H1 (cell line): ENCODE results near the gene FOXD2. TPM values are rescaled to one million over a fixed set of nuclear protein-coding genes. Genes with fewer than 3 reads are reported as not detected.
A peak's percentile ranks its signal among the peaks of the same experiment; 100 is the strongest.

Experiments used
- CTCF ChIA-PET: fragments of 300-600 bp; sonication (Branson Sonifier 250); formaldehyde crosslinking; loops from one replicate; lab custom pipeline; 2021; ENCODE audit not compliant: partially characterized antibody; lab: Charles Lee
- POLR2A ChIA-PET: fragments of 300-600 bp; sonication (Branson Sonifier 250); formaldehyde crosslinking; loops from one replicate; lab custom pipeline; 2021; ENCODE audit warnings: inconsistent platforms; ENCODE audit not compliant: partially characterized antibody; lab: Charles Lee
- DNase-seq, 2 experiments: peaks; one replicate each; pipeline versions ENCODE4 v3.0.0 to v3.0.0-alpha.2; 2010 to 2022; ENCODE audit warnings: low spot score in 2 of 2, low read depth in 1 of 2, mixed read lengths in 1 of 2
- FAIRE-seq: peaks from 2 replicates; lab custom pipeline; 2011; peaks lifted over from hg19 to GRCh38; lab: Jason Lieb, UNC
- H2AFZ ChIP-seq: 2 replicates; pipeline ENCODE4 v1.8.1; 2012; ENCODE audit warnings: low read length, inconsistent platforms
- H2AK5ac ChIP-seq: 2 replicates; pipeline ENCODE4 v1.6.1; 2013; ENCODE audit warnings: low read depth, low read length
- H2BK120ac ChIP-seq: replicated peaks from 2 replicates; pipeline ENCODE3; 2013; ENCODE audit warnings: low read depth, low read length, inconsistent platforms
- H2BK12ac ChIP-seq: 2 replicates; pipeline ENCODE4 v1.6.1; 2013; ENCODE audit warnings: low read depth, low read length
- H2BK15ac ChIP-seq: 2 replicates; pipeline ENCODE4 v1.6.1; 2013; ENCODE audit warnings: low read length
- H2BK20ac ChIP-seq: 2 replicates; pipeline ENCODE4 v1.6.1; 2013; ENCODE audit warnings: low read length
- H2BK5ac ChIP-seq: 2 replicates; pipeline ENCODE4 v1.6.1; 2013; ENCODE audit warnings: low read depth, low read length
- H3K14ac ChIP-seq: 2 replicates; pipeline ENCODE4 v1.6.1; 2013; ENCODE audit warnings: inconsistent platforms; ENCODE audit not compliant: insufficient read length
- H3K18ac ChIP-seq: 2 replicates; pipeline ENCODE4 v1.6.1; 2013; ENCODE audit warnings: low read length; ENCODE audit errors: extremely low read depth
- H3K23ac ChIP-seq: 2 replicates; pipeline ENCODE4 v1.6.1; 2013; ENCODE audit warnings: inconsistent platforms; ENCODE audit not compliant: insufficient read length
- H3K23me2 ChIP-seq: 2 replicates; pipeline ENCODE4 v1.6.1; 2013; ENCODE audit warnings: low read depth, low read length
- H3K27ac ChIP-seq: 2 replicates; pipeline ENCODE4 v1.6.1; 2011; ENCODE audit warnings: low read depth, low read length, inconsistent platforms
- H3K27me3 ChIP-seq, 4 experiments: replicated peaks in 1 of 4; 1 replicate in 1 of 4; 2 replicates in 3 of 4; pipeline versions ENCODE4 v1.6.1 to v1.8.1; 2011 to 2013; ENCODE audit warnings: low read length in 3 of 4, mild to moderate bottlenecking in 3 of 4, inconsistent platforms in 2 of 4, mixed read lengths in 2 of 4, moderate library complexity in 1 of 4; ENCODE audit not compliant: control insufficient read depth in 3 of 4, insufficient read depth in 3 of 4; ENCODE audit errors: extremely low read depth in 1 of 4
- H3K36me3 ChIP-seq, 4 experiments: 2 replicates each; pipeline versions ENCODE4 v1.6.1 to v1.8.1; 2011 to 2013; ENCODE audit warnings: mild to moderate bottlenecking in 4 of 4, low read length in 3 of 4, moderate library complexity in 2 of 4, control low read depth in 1 of 4, inconsistent platforms in 1 of 4; ENCODE audit not compliant: insufficient read depth in 4 of 4, control insufficient read depth in 2 of 4
- H3K4ac ChIP-seq: replicated peaks from 2 replicates; pipeline ENCODE3; 2013; ENCODE audit warnings: low read length, low read depth, mixed read lengths, inconsistent platforms; ENCODE audit not compliant: insufficient read length
- H3K4me1 ChIP-seq, 4 experiments: replicated peaks in 1 of 4; 1 replicate in 1 of 4; 2 replicates in 3 of 4; pipeline versions ENCODE4 v1.6.1 to v1.8.1; 2011 to 2013; ENCODE audit warnings: low read length in 3 of 4, inconsistent platforms in 2 of 4, mixed read lengths in 1 of 4; ENCODE audit not compliant: insufficient read depth in 4 of 4, control insufficient read depth in 3 of 4
- H3K4me2 ChIP-seq, 2 experiments: 2 replicates each; pipeline versions ENCODE4 v1.6.1 to v1.8.1; 2011 to 2013; ENCODE audit warnings: low read depth in 2 of 2, low read length in 2 of 2, control low read depth in 1 of 2, inconsistent platforms in 1 of 2, mild to moderate bottlenecking in 1 of 2; ENCODE audit not compliant: insufficient read depth in 1 of 2
- H3K4me3 ChIP-seq, 4 experiments: fragments of 200-600, 300-600 bp in 1 of 4; sonication (generic), shearing (Covaris generic), sonication (Bioruptor Twin) in 1 of 4; 2 replicates each; pipeline versions ENCODE4 v1.5.1 to v1.8.1; 2011 to 2016; ENCODE audit warnings: low read length in 4 of 4, low read depth in 3 of 4, control low read depth in 2 of 4, inconsistent platforms in 2 of 4, mild to moderate bottlenecking in 2 of 4, mixed read lengths in 1 of 4, moderate library complexity in 1 of 4; ENCODE audit not compliant: insufficient read depth in 2 of 4; ENCODE audit errors: extremely low read depth in 1 of 4
- H3K56ac ChIP-seq: replicated peaks from 2 replicates; pipeline ENCODE3; 2013; ENCODE audit warnings: low read depth, mild to moderate bottlenecking, mixed read lengths, low read length, inconsistent platforms; ENCODE audit not compliant: insufficient read length
- H3K79me1 ChIP-seq: 2 replicates; pipeline ENCODE4 v1.6.1; 2013; ENCODE audit warnings: low read depth, low read length, control low read depth
- H3K79me2 ChIP-seq, 2 experiments: 2 replicates each; pipeline versions ENCODE4 v1.6.1 to v1.8.1; 2012 to 2013; ENCODE audit warnings: low read length in 2 of 2, mild to moderate bottlenecking in 2 of 2, inconsistent platforms in 1 of 2; ENCODE audit not compliant: insufficient read depth in 2 of 2, control insufficient read depth in 1 of 2
- H3K9ac ChIP-seq, 4 experiments: replicated peaks in 1 of 4; 1 replicate in 1 of 4; 2 replicates in 3 of 4; pipeline versions ENCODE4 v1.6.1 to v1.8.1; 2011 to 2013; ENCODE audit warnings: low read depth in 3 of 4, low read length in 3 of 4, control low read depth in 2 of 4, mild to moderate bottlenecking in 2 of 4, moderate library complexity in 2 of 4, inconsistent platforms in 1 of 4; ENCODE audit errors: extremely low read depth in 1 of 4
- H3K9me3 ChIP-seq, 2 experiments: 2 replicates each; pipeline versions ENCODE4 v1.6.1 to v1.8.1; 2012 to 2013; ENCODE audit warnings: mild to moderate bottlenecking in 2 of 2, moderate library complexity in 2 of 2, control low read depth in 1 of 2, inconsistent platforms in 1 of 2, low read depth in 1 of 2, low read length in 1 of 2, mixed read lengths in 1 of 2; ENCODE audit not compliant: insufficient read depth in 2 of 2
- H4K20me1 ChIP-seq, 2 experiments: replicated peaks in 1 of 2; 2 replicates each; pipeline versions ENCODE3 to v1.8.1; 2011 to 2013; ENCODE audit warnings: inconsistent platforms in 2 of 2, low read length in 2 of 2, mild to moderate bottlenecking in 1 of 2; ENCODE audit not compliant: insufficient read depth in 2 of 2, control insufficient read depth in 1 of 2
- H4K5ac ChIP-seq: 2 replicates; pipeline ENCODE4 v1.6.1; 2013; ENCODE audit warnings: low read length, low read depth, mixed read lengths, inconsistent platforms; ENCODE audit not compliant: insufficient read length
- H4K8ac ChIP-seq: 2 replicates; pipeline ENCODE4 v1.8.0; 2013; ENCODE audit warnings: mild to moderate bottlenecking, moderate library complexity, low read length, inconsistent platforms; ENCODE audit not compliant: insufficient read depth; ENCODE audit errors: extremely low read depth
- H4K91ac ChIP-seq: replicated peaks from 2 replicates; pipeline ENCODE3; 2013; ENCODE audit warnings: low read length, mixed read lengths, inconsistent platforms; ENCODE audit not compliant: insufficient read length
- EZH2 ChIP-seq: fragments of 200-600 bp; sonication (generic); IDR thresholded peaks from 2 replicates; pipeline ENCODE4 v1.7.1; 2012; ENCODE audit warnings: low read depth, mild to moderate bottlenecking, moderate library complexity, low read length, inconsistent platforms; ENCODE audit not compliant: severe bottlenecking
- KDM4A ChIP-seq: IDR thresholded peaks from one replicate; pipeline ENCODE4 v1.7.1; 2012; ENCODE audit warnings: low read depth, mild to moderate bottlenecking, moderate library complexity, low read length, inconsistent platforms; ENCODE audit not compliant: severe bottlenecking
- RNF2 ChIP-seq: fragments of 200-900, 300-1000 bp; sonication (generic); IDR thresholded peaks from 2 replicates; pipeline ENCODE4 v1.7.1; 2016; ENCODE audit warnings: borderline replicate concordance, low read depth, mild to moderate bottlenecking, antibody characterized with exemption, low read length; ENCODE audit not compliant: poor library complexity, severe bottlenecking; ENCODE audit errors: missing control alignments
- SIN3A ChIP-seq, 2 experiments: IDR thresholded peaks in 1 of 2; conservative IDR thresholded peaks in 1 of 2; 2 replicates each; pipeline ENCODE4 v1.6.1; 2011 to 2012; ENCODE audit warnings: low read length in 2 of 2, improper control_type of control experiment in 1 of 2, low read depth in 1 of 2, mild to moderate bottlenecking in 1 of 2
- WGBS, 2 experiments: shearing (Covaris generic) in 1 of 2; methylation state at CpG; one replicate each; pipeline versions ENCODE4 v1.1.6 to v1.1.7; 2013 to 2015; ENCODE audit warnings: low lambda C conversion rate in 2 of 2, mixed read lengths in 2 of 2, inconsistent platforms in 1 of 2, low coverage in 1 of 2, missing lambda C conversion rate in 1 of 2; ENCODE audit not compliant: insufficient replicate concordance in 2 of 2, insufficient coverage in 1 of 2, insufficient read length in 1 of 2; ENCODE audit errors: extremely low coverage in 1 of 2, missing lambda C conversion rate in 1 of 2; 5-methylcytosine and 5-hydroxymethylcytosine counted together
- polyA plus RNA-seq, 7 experiments: library from polyadenylated mRNA; depleted of rRNA in 3 of 7; stranded (reverse) in 5 of 7; unstranded in 2 of 7; fragments of >200 nt in 5 of 7; fragments of 200-250 nt in 2 of 7; gene quantifications; 1 replicate in 5 of 7; 2 replicates in 1 of 7; 4 replicates in 1 of 7; pipeline versions ENCODE4 v1.2.1 to v1.2.3, GENCODE V29; 2011 to 2013; ENCODE audit warnings: missing spikeins in 2 of 7, mixed read lengths in 2 of 7
- total RNA-seq: library from RNA; stranded (reverse); fragmentation: NEBNext Ultra II Directional; extraction: Animal tissue kit (Norgen Biotek cat#: 25700); gene quantifications from 2 replicates; pipeline ENCODE4 v1.2.1, GENCODE V29; 2021
- TF ChIP-seq, protein P1 (sequence below): IDR thresholded peaks from 2 replicates; pipeline ENCODE4 v1.6.1; 2012; ENCODE audit warnings: inconsistent platforms

Gene FOXD2
- total and polyA plus RNA-seq, 2 of the 8 experiments (the other 6 are each of a cell fraction or from before 2014, with no cell fraction given): not detected

DNA sequence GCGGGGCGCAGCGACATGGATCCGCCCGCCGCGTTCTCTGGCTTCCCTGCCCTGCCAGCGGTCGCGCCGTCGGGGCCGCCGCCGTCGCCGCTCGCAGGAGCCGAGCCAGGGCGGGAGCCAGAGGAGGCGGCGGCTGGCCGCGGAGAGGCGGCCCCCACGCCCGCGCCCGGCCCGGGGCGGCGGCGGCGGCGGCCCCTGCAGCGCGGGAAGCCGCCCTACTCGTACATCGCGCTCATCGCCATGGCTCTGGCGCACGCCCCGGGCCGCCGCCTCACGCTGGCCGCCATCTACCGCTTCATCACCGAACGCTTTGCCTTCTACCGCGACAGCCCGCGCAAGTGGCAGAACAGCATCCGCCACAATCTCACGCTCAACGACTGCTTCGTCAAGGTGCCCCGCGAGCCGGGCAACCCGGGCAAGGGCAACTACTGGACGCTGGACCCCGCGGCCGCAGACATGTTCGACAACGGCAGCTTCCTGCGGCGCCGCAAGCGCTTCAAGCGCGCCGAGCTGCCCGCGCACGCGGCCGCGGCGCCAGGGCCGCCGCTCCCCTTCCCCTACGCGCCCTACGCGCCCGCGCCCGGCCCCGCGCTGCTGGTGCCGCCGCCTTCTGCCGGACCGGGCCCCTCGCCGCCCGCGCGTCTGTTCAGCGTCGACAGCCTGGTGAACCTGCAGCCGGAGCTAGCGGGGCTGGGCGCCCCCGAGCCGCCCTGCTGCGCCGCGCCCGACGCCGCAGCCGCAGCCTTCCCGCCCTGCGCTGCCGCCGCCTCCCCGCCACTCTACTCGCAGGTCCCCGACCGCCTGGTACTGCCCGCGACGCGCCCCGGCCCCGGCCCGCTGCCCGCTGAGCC is 21.3 kb upstream of the FOXD2 start:
- no peak overlapping the region for H4K5ac ChIP-seq
- peak overlapping the region; percentile 60 to 84 for H3K4me2 ChIP-seq
- H4K91ac ChIP-seq: peak overlapping the region; percentile 57
- peak overlapping the region; percentile 87; the same call in 1 of the 2 replicates for H2AFZ ChIP-seq
- 2% methylated on average over 54 of the region's 134 CpGs; no CpG with 5 or more reads in 1 of the 2 experiments for WGBS, 2 experiments
- peaks cover 4% of the 10 kb centered on the region in 2 experiments for H4K20me1 ChIP-seq
- H3K4me3 ChIP-seq: peak overlapping the region; percentile 29 to 58 (median 31); a peak in 7 of 8 replicates
- FAIRE-seq (no peak), DNase-seq (peak in 1 of 2 experiments; percentile 77)
- ChIA-PET POLR2A (no interaction called here), CTCF (interaction anchor here (0.8 to 11.5 kb wide), 6 partner anchors 10 to 103 kb away, joined by 3 to 140 read pairs (median 17); partner anchors contain the start of genes FOXD2 and STIL)
- H3K23ac ChIP-seq: no peak overlapping the region
- H2AK5ac ChIP-seq: no peak overlapping the region
- no peak overlapping the region for H3K14ac ChIP-seq
- H3K18ac ChIP-seq: peak overlapping the region; percentile 78
- H3K27me3 ChIP-seq: peaks cover 43 to 78% (median 72%) of the 10 kb centered on the region in 4 experiments
- H3K23me2 ChIP-seq: peaks cover 7% of the 10 kb centered on the region; the same call in 1 of the 2 replicates
- H3K79me2 ChIP-seq: no peaks in the 10 kb centered on the region
- no peak overlapping the region for H2BK5ac ChIP-seq
- no peak overlapping the region for H2BK15ac ChIP-seq
- no peak overlapping the region for H2BK20ac ChIP-seq
- no peaks in the 10 kb centered on the region; a peak in 1 of 7 replicates for H3K4me1 ChIP-seq
- no peaks in the 10 kb centered on the region for H3K9me3 ChIP-seq
- H3K56ac ChIP-seq: no peak overlapping the region
- H3K9ac ChIP-seq: peak overlapping the region in 1 of 4 experiments; percentile 24; a peak in 1 of 7 replicates
- no peaks in the 10 kb centered on the region for H3K79me1 ChIP-seq
- peak overlapping the region; percentile 69 for H4K8ac ChIP-seq
- peaks cover 0 to 8% (median 0%) of the 10 kb centered on the region in 4 experiments; a peak in 1 of 8 replicates for H3K36me3 ChIP-seq
- no peak overlapping the region for H3K4ac ChIP-seq
- no peak overlapping the region for H3K27ac ChIP-seq
- peak overlapping the region; percentile 60; the same call in 1 of the 2 replicates for H2BK12ac ChIP-seq
- H2BK120ac ChIP-seq: no peak overlapping the region
- TF ChIP-seq, protein P1, sequence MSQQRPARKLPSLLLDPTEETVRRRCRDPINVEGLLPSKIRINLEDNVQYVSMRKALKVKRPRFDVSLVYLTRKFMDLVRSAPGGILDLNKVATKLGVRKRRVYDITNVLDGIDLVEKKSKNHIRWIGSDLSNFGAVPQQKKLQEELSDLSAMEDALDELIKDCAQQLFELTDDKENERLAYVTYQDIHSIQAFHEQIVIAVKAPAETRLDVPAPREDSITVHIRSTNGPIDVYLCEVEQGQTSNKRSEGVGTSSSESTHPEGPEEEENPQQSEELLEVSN: peak; percentile 55
- TF ChIP-seq KDM4A (peak; percentile 64), SIN3A (conservative IDR thresholded peaks at IDR 0.05 in 1 of 2, IDR thresholded peaks at IDR 0.05 in 1 of 2; ENCODE audit: low read depth in 1 of 2, low read length in 2 of 2) (no peak), RNF2 (no peak), EZH2 (peak; percentile 74)
